ENCODE data around the gene ZNF217. TPM values are rescaled to one million over a fixed set of nuclear protein-coding genes. Genes with fewer than 3 reads are reported as not detected.

The ZNF217 gene
- polyA plus RNA-seq, 2 of the 4 experiments (the other 2 are of a cell fraction), result 22.2 to 30.5 TPM

DNA sequence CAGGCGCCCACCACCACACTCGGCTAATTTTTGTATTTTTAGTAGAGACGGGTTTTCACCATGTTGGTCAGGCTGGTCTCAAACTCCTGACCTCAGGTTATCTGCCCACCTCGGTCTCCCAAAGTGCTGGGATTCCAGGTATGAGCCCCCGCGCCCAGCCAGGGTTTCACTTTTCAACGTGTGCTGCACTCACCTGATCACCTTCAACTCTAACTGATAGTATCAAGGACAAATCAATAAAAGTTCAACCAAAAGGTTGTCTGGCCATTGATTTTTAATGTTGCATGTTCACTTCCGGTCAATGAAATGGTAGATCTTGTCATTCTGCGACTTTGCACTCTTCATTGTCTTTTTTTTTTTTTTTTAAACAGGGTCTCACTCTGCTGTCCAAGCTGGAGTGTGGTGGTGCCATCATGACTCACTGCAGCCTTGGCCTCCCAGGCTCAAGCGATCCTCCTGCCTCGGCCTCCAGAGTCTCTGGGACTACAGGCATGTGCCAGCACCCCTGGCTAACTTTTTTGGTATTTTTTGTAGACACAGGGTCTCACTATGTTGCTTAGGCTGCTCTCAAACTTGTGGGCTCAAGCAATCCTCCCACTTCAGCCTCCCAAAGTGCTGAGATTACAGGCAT, 37.3 kb downstream of the ZNF217 start:
- 85% methylated on average over 11 of the region's 11 CpGs for WGBS (ENCODE audit: missing lambda C conversion rate)
- ChIA-PET POLR2A (no interaction called here), CTCF (interaction anchor here (3.2 kb wide), 1 partner anchor 9 kb away, joined by 16 read pairs; no protein-coding TSS in a partner anchor)
- TF ChIP-seq ZFP36 (IDR thresholded peaks at IDR 0.05; ENCODE audit: borderline replicate concordance, partially characterized antibody), result no peak
- TF ChIP-seq, protein P1, sequence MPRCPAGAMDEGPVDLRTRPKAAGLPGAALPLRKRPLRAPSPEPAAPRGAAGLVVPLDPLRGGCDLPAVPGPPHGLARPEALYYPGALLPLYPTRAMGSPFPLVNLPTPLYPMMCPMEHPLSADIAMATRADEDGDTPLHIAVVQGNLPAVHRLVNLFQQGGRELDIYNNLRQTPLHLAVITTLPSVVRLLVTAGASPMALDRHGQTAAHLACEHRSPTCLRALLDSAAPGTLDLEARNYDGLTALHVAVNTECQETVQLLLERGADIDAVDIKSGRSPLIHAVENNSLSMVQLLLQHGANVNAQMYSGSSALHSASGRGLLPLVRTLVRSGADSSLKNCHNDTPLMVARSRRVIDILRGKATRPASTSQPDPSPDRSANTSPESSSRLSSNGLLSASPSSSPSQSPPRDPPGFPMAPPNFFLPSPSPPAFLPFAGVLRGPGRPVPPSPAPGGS (IDR thresholded peaks at IDR 0.05), result no peak
- TF ChIP-seq HOXB13 (CRISPR knock-in tag; IDR thresholded peaks at IDR 0.05; ENCODE audit: low read depth), result no peak
- TF ChIP-seq POLR2AphosphoS2 (conservative IDR thresholded peaks at IDR 0.05; ENCODE audit: low read length), result no peak
- H3K9me3 ChIP-seq, result no peaks in the 10 kb centered on the region
- DNase-seq (ENCODE audit: low read depth in 1 of 2, low spot score in 1 of 2) (no peak), ATAC-seq (no peak), FAIRE-seq (no peak)
- no peak overlapping the region for H3K27ac ChIP-seq
- no peak overlapping the region for H3K4me3 ChIP-seq
- H3K4me2 ChIP-seq, result no peak overlapping the region
- H3K4me1 ChIP-seq, result peaks cover 4% of the 10 kb centered on the region; the same call in 1 of the 3 replicates

DNA sequence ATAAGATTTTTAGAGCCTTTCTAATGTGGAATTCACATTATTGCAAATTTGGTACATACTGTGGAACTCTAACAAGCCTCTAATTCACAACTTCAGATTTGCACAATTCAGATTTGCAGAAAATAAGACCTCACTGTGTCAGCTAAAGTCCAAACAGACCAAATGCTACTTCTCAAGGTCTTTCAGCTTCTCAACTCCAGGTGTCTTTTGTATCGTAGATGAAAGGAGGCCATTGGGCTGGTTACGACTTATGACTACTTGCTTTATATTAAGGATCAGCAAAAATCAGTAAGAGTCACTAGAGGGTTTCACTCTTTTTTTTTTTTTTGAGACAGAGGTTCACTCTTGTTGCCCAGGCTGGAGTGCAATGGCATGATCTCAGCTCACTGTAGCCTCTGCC, 37.8 kb downstream of the ZNF217 start:
- FAIRE-seq, result no peak
- no peak overlapping the region for H3K4me3 ChIP-seq
- CTCF ChIA-PET, result interaction anchor here (3.2 kb wide), 1 partner anchor 8 kb away, joined by 16 read pairs; no protein-coding TSS in a partner anchor

DNA sequence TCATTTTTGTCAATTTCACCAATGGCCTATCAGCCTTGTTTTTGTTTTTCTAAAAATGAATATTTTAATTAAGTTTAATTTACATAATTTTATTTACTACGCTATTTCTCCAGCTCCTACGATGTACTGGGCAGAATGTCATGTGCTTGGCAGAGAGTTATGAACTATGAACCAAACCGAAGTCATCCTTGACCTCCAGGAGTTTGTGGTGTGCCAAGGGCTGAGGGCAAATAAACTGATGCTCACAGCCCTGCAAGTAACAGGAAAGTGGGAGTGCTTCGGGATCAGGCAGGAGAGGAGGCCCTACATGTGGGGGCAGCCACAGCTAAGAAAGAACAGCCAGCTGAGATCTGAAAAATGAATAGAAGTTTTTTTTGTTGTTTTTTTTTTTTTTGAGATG, 38.6 kb downstream of the ZNF217 start:
- ChIA-PET CTCF (interaction anchor here (3.2 kb wide), 1 partner anchor 8 kb away, joined by 16 read pairs; no protein-coding TSS in a partner anchor), POLR2A (no interaction called here)
- Histone ChIP-seq H3K9me3 (no peaks in the 10 kb centered on the region), H3K4me3 (no peak overlapping the region), H3K4me2 (no peak overlapping the region), H3K4me1 (peaks cover 4% of the 10 kb centered on the region; the same call in 1 of the 3 replicates), H3K27ac (no peak overlapping the region)
- WGBS (ENCODE audit: missing lambda C conversion rate), result 64% methylated on average over 4 of the region's 4 CpGs
- DNase-seq (ENCODE audit: low read depth in 1 of 2, low spot score in 1 of 2), result no peak
- no peak for FAIRE-seq
- ATAC-seq, result no peak
- TF ChIP-seq, protein P2, sequence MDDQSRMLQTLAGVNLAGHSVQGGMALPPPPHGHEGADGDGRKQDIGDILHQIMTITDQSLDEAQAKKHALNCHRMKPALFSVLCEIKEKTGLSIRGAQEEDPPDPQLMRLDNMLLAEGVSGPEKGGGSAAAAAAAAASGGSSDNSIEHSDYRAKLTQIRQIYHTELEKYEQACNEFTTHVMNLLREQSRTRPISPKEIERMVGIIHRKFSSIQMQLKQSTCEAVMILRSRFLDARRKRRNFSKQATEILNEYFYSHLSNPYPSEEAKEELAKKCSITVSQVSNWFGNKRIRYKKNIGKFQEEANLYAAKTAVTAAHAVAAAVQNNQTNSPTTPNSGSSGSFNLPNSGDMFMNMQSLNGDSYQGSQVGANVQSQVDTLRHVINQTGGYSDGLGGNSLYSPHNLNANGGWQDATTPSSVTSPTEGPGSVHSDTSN (IDR thresholded peaks at IDR 0.05), result no peak
- TF ChIP-seq, protein P3, sequence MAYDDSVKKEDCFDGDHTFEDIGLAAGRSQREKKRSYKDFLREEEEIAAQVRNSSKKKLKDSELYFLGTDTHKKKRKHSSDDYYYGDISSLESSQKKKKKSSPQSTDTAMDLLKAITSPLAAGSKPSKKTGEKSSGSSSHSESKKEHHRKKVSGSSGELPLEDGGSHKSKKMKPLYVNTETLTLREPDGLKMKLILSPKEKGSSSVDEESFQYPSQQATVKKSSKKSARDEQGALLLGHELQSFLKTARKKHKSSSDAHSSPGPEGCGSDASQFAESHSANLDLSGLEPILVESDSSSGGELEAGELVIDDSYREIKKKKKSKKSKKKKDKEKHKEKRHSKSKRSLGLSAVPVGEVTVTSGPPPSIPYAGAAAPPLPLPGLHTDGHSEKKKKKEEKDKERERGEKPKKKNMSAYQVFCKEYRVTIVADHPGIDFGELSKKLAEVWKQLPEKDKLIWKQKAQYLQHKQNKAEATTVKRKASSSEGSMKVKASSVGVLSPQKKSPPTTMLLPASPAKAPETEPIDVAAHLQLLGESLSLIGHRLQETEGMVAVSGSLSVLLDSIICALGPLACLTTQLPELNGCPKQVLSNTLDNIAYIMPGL (CRISPR knock-in tag; IDR thresholded peaks at IDR 0.05; ENCODE audit: borderline replicate concordance), result no peak
- no peak for TF ChIP-seq HOXA7 (CRISPR knock-in tag; IDR thresholded peaks at IDR 0.05)
- TF ChIP-seq GATA3 (IDR thresholded peaks at IDR 0.05; ENCODE audit: borderline replicate concordance), result no peak
- no peak for TF ChIP-seq CEBPB (IDR thresholded peaks at IDR 0.05)
- no peak for TF ChIP-seq EP300 (IDR thresholded peaks at IDR 0.05)
- TF ChIP-seq BHLHE40 (IDR thresholded peaks at IDR 0.05; ENCODE audit: low read depth, low read length), result no peak
- no peak for TF ChIP-seq SREBF2 (IDR thresholded peaks at IDR 0.05)
- TF ChIP-seq FOXS1 (CRISPR knock-in tag; IDR thresholded peaks at IDR 0.05), result no peak
- TF ChIP-seq, protein P4, sequence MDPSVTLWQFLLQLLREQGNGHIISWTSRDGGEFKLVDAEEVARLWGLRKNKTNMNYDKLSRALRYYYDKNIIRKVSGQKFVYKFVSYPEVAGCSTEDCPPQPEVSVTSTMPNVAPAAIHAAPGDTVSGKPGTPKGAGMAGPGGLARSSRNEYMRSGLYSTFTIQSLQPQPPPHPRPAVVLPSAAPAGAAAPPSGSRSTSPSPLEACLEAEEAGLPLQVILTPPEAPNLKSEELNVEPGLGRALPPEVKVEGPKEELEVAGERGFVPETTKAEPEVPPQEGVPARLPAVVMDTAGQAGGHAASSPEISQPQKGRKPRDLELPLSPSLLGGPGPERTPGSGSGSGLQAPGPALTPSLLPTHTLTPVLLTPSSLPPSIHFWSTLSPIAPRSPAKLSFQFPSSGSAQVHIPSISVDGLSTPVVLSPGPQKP (IDR thresholded peaks at IDR 0.05; ENCODE audit: low read depth, low read length), result no peak

More for the DNA sequence above, 37.8 kb downstream of the ZNF217 start:
- POLR2A ChIA-PET, result no interaction called here
- H3K27ac ChIP-seq, result no peak overlapping the region
- no peak for ATAC-seq
- no peaks in the 10 kb centered on the region for H3K9me3 ChIP-seq
- 96% methylated on average over 2 of the region's 2 CpGs for WGBS (ENCODE audit: missing lambda C conversion rate)
- TF ChIP-seq NPAS2 (CRISPR knock-in tag; IDR thresholded peaks at IDR 0.05; ENCODE audit: borderline replicate concordance), result no peak
- TF ChIP-seq KDM1A (IDR thresholded peaks at IDR 0.05; ENCODE audit: low read depth), result no peak
- TF ChIP-seq RARB (CRISPR knock-in tag; IDR thresholded peaks at IDR 0.05), result no peak
- no peak for TF ChIP-seq FOXS1 (CRISPR knock-in tag; IDR thresholded peaks at IDR 0.05)
- TF ChIP-seq, protein P3 (CRISPR knock-in tag; IDR thresholded peaks at IDR 0.05; ENCODE audit: borderline replicate concordance), result no peak
- TF ChIP-seq RNF2 (IDR thresholded peaks at IDR 0.05; ENCODE audit: borderline replicate concordance, low read depth), result no peak
- no peak for TF ChIP-seq POLR2A (IDR thresholded peaks at IDR 0.05; ENCODE audit: low read length)
- no peak for TF ChIP-seq JUNB (IDR thresholded peaks at IDR 0.05)
- no peak for TF ChIP-seq CHD2 (IDR thresholded peaks at IDR 0.05; ENCODE audit: low read length, partially characterized antibody)
- TF ChIP-seq, protein P5, sequence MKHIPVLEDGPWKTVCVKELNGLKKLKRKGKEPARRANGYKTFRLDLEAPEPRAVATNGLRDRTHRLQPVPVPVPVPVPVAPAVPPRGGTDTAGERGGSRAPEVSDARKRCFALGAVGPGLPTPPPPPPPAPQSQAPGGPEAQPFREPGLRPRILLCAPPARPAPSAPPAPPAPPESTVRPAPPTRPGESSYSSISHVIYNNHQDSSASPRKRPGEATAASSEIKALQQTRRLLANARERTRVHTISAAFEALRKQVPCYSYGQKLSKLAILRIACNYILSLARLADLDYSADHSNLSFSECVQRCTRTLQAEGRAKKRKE (CRISPR knock-in tag; IDR thresholded peaks at IDR 0.05; ENCODE audit: low read depth), result no peak
- no peak for TF ChIP-seq ZSCAN20 (CRISPR knock-in tag; IDR thresholded peaks at IDR 0.05)
- no peak for TF ChIP-seq GATA3 (IDR thresholded peaks at IDR 0.05; ENCODE audit: borderline replicate concordance)
- TF ChIP-seq NR3C1 (IDR thresholded peaks at IDR 0.05), result no peak
- no peak for TF ChIP-seq FOSL2 (IDR thresholded peaks at IDR 0.05)
- no peak for TF ChIP-seq FOSL2 (CRISPR knock-in tag; IDR thresholded peaks at IDR 0.05)
- no peak for TF ChIP-seq HEYL (CRISPR knock-in tag; IDR thresholded peaks at IDR 0.05)
- no peak for TF ChIP-seq MYC (IDR thresholded peaks at IDR 0.05; ENCODE audit: borderline replicate concordance, low read length)
- TF ChIP-seq, protein P6, sequence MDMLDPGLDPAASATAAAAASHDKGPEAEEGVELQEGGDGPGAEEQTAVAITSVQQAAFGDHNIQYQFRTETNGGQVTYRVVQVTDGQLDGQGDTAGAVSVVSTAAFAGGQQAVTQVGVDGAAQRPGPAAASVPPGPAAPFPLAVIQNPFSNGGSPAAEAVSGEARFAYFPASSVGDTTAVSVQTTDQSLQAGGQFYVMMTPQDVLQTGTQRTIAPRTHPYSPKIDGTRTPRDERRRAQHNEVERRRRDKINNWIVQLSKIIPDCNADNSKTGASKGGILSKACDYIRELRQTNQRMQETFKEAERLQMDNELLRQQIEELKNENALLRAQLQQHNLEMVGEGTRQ (IDR thresholded peaks at IDR 0.05), result no peak
- H3K4me2 ChIP-seq, result no peak overlapping the region
- DNase-seq (ENCODE audit: low read depth in 1 of 2, low spot score in 1 of 2), result no peak
- peaks cover 4% of the 10 kb centered on the region; the same call in 1 of the 3 replicates for H3K4me1 ChIP-seq

Data from A549 (cell line).